BJ (cell line): Measurements from ENCODE around the gene BTD. TPM values are rescaled to one million over a fixed set of nuclear protein-coding genes. Genes with fewer than 3 reads are reported as not detected.

Source experiments
- CTCF ChIA-PET: fragments of 350-600 bp; formaldehyde crosslinking; extraction: SDS; loops from one replicate; lab custom pipeline; 2021; ENCODE audit warnings: antibody characterized with exemption, inconsistent platforms; lab: Yijun Ruan, JAX
- POLR2A ChIA-PET: fragments of 300-600 bp; sonication (Branson Sonifier 250); formaldehyde crosslinking; extraction: SDS; loops from one replicate; lab custom pipeline; 2021; ENCODE audit warnings: antibody characterized with exemption; lab: Charles Lee
- DNase-seq: peaks from one replicate; pipeline ENCODE4 v3.0.0-alpha.2; 2011; ENCODE audit warnings: low read depth
- H3K27me3 ChIP-seq: 2 replicates; pipeline ENCODE4 v1.6.0; 2011; ENCODE audit warnings: low read length; ENCODE audit not compliant: control insufficient read depth, insufficient read depth
- H3K36me3 ChIP-seq: 2 replicates; pipeline ENCODE4 v1.5.1; 2011; ENCODE audit warnings: low read length; ENCODE audit not compliant: control insufficient read depth, insufficient read depth
- H3K4me3 ChIP-seq: 2 replicates; pipeline ENCODE4 v1.5.1; 2011; ENCODE audit warnings: low read depth, mild to moderate bottlenecking, control low read depth, low read length
- CTCF ChIP-seq: IDR thresholded peaks from 2 replicates; pipeline ENCODE4 v1.5.1; 2011; ENCODE audit warnings: low read depth, mild to moderate bottlenecking, control low read depth, inconsistent platforms, low read length, moderate library complexity; ENCODE audit not compliant: insufficient read depth
- polyA minus RNA-seq: library from RNA; depleted of rRNA, polyadenylated mRNA; stranded (reverse); fragments of >200 nt; gene quantifications from 2 replicates; pipeline ENCODE4 v1.2.3, GENCODE V29; 2011; rRNA and poly(A)+ RNA removed
- polyA plus RNA-seq: library from polyadenylated mRNA; depleted of rRNA; stranded (reverse); fragments of >200 nt; gene quantifications from 2 replicates; pipeline ENCODE4 v1.2.3, GENCODE V29; 2011; rRNA removed

Gene BTD, protein sequence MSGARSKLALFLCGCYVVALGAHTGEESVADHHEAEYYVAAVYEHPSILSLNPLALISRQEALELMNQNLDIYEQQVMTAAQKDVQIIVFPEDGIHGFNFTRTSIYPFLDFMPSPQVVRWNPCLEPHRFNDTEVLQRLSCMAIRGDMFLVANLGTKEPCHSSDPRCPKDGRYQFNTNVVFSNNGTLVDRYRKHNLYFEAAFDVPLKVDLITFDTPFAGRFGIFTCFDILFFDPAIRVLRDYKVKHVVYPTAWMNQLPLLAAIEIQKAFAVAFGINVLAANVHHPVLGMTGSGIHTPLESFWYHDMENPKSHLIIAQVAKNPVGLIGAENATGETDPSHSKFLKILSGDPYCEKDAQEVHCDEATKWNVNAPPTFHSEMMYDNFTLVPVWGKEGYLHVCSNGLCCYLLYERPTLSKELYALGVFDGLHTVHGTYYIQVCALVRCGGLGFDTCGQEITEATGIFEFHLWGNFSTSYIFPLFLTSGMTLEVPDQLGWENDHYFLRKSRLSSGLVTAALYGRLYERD
- 24.8 and 26.6 TPM in 2 replicates for polyA plus RNA-seq
- 11.9 and 15.5 TPM in 2 replicates for polyA minus RNA-seq

DNA sequence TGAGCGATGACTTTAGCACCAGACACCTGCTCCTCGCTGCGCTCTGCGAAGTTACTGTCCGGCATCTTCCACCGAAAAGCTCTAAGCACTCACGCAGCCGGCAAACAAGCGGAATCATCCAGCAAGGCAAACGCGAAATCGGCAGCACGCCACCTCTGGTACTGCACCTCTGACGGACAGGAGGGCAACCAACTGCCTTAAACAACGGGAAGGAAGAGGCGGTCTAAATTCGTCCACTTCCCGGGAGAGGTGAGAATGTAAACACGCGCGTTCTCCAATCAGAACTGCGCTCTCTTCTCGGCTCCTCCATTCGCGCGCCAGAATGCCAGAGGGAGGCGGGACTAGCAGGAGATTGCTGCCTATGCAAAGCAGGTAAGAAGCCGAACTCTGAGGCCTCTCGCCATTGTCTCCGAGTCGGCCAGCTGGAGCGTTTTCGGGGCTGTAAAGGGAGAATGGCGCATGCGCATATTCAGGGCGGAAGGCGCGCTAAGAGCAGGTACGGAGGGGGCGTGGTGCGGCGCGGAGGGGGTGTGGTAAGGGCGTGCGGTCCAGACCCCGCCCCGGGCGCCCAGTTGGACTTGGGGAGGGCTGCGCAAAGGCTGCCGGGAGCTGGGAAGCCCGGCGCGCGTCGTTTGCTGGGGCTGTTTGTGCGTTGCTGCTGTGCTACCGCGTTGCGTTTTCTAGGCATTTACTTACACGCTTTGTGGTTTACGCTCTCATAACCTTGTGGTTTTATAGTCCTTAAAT is at the start of gene BTD, which contains the start of gene HACL1:
Gene BTD, plus strand, starts transcription at position 347 of the 747 bp plus-strand sequence. CDS start 33,695 bp downstream, outside the sequence.
Gene HACL1, minus strand, starts transcription at position 171 of the 747 bp plus-strand sequence. Its CDS starts 106 bp downstream, at position 65.
- ChIA-PET CTCF (interaction anchor here (1.1 kb wide), 1 partner anchor 13 kb away, joined by 4 read pairs; no protein-coding TSS in a partner anchor), POLR2A (interaction anchor here (0.6 to 1.0 kb wide), 3 partner anchors 30 to 459 kb away, joined by 3 to 5 read pairs (median 3); no protein-coding TSS in a partner anchor)
- peak within 1 kb of the TSS; percentile 63 for H3K4me3 ChIP-seq
- TF ChIP-seq CTCF, result peak; percentile 39; the same call in 1 of the 2 replicates
- no peaks in the 10 kb centered on the region for H3K27me3 ChIP-seq
- H3K36me3 ChIP-seq, result 0 out of 2 replicates have a peak, but pooled peaks cover 1% of the 10 kb centered on the region
- peak; percentile 98 for DNase-seq

DNA sequence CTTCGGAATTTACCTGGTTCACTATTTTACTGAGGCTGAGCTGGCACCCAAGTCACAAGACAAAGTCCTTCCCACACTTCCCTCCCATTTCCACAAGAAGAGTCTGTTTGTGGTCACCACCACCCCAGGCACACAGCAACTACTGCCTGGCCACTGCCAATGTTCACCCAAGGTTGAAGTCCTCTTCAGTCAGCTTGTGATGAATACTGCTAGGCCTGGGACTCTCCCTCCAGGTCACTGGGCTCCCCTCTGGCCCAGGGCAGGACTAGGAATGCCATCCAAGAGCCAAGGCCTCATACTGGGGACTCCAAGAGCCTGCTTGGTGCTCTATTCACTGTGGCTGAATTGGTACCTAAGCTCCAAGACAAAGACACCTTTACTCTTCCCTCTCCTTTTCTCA is 49.6 kb upstream of the BTD start:
- H3K36me3 ChIP-seq, result peaks cover 3% of the 10 kb centered on the region; the same call in 1 of the 2 replicates
- no peak for DNase-seq
- no peaks in the 10 kb centered on the region for H3K27me3 ChIP-seq
- POLR2A ChIA-PET, result no interaction called here
- TF ChIP-seq CTCF, result no peak
- CTCF ChIA-PET, result no interaction called here
- H3K4me3 ChIP-seq, result no peak overlapping the region

DNA sequence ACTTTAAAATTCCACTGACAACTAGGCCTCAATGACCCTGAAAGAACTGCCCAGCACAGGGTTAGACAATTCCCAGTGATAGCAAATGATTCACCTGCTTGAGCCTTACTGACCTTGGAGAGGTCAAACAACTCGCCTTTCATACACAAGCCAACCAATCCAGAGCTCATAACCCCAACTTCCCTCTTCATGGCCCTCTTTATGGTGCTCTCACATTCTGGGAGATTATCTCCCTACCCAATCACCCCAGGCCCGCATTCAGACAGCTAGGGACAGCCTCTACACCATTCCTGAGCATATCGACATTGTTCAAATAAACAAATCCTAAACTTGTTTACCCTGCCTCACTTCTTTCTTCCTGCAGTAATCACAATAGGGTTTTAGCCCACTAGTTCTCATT is 47.8 kb upstream of the BTD start:
- ChIA-PET POLR2A (no interaction called here), CTCF (no interaction called here)
- peaks cover 3% of the 10 kb centered on the region; the same call in 1 of the 2 replicates for H3K36me3 ChIP-seq
- no peak for TF ChIP-seq CTCF
- DNase-seq, result no peak
- no peak overlapping the region for H3K4me3 ChIP-seq
- H3K27me3 ChIP-seq, result no peaks in the 10 kb centered on the region

GRCh38 chr3:15556512-15556911 is 45.0 kb upstream of the BTD start:
- Histone ChIP-seq H3K36me3 (peaks cover 3% of the 10 kb centered on the region; the same call in 1 of the 2 replicates), H3K4me3 (no peak overlapping the region), H3K27me3 (no peaks in the 10 kb centered on the region)
- TF ChIP-seq CTCF, result no peak
- CTCF ChIA-PET, result interaction anchor here (0.5 to 2.8 kb wide), 14 partner anchors 8 to 449 kb away, joined by 3 to 13 read pairs (median 4); partner anchors contain the start of genes CAPN7, EAF1 and METTL6
- POLR2A ChIA-PET, result no interaction called here
- no peak for DNase-seq
